ENCODE data around the gene IRX4. TPM values are rescaled to one million over a fixed set of nuclear protein-coding genes. Genes with fewer than 3 reads are reported as not detected.

The IRX4 gene
- total RNA-seq, 1 experiment from 2014 or later = 17.9 TPM

DNA sequence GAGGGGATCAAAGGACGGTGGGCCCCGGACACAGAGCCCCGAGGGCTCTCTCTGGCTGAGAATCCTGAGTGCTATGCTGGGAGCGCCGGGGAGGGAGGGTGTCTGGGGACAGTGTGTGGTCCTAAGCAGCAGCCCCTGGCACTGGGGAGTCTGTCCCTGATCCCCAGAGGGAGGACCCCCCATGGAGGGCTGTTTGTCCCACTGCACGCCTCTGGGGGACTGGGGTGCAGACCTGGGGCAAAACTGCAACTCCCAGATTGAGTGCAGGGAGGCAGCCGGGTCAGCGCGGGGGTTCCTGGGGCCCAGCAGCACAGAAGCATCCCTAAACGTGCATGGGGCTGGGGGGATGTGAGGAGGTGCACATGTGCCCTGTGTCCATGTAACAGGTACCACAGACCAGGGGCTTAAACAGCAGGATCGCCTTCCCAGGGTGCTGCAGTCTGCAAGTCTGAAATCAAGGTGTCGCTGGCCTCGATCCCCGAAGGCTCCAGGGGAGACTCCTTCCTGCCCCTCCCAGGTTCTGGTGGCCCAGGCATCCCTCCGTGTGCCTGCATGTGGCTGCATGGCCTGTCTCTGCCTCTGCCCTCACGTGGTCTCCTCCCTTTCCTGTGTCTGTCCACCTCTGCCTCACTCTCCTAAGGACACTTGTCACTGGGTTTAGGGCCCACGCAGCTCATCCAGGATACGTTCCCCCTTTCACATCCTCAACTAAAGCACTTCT lies 35.9 kb upstream of the IRX4 start:
- no peak for DNase-seq
- H3K36me3 ChIP-seq (replicated peaks; ENCODE audit: control insufficient read depth, insufficient read depth, low read length) = no peaks in the 10 kb centered on the region
- H3K4me3 ChIP-seq (ENCODE audit: insufficient read depth, low read depth, low read length) = no peak overlapping the region
- H3K27me3 ChIP-seq (ENCODE audit: control insufficient read depth, insufficient read depth, low read length) = no peaks in the 10 kb centered on the region

DNA sequence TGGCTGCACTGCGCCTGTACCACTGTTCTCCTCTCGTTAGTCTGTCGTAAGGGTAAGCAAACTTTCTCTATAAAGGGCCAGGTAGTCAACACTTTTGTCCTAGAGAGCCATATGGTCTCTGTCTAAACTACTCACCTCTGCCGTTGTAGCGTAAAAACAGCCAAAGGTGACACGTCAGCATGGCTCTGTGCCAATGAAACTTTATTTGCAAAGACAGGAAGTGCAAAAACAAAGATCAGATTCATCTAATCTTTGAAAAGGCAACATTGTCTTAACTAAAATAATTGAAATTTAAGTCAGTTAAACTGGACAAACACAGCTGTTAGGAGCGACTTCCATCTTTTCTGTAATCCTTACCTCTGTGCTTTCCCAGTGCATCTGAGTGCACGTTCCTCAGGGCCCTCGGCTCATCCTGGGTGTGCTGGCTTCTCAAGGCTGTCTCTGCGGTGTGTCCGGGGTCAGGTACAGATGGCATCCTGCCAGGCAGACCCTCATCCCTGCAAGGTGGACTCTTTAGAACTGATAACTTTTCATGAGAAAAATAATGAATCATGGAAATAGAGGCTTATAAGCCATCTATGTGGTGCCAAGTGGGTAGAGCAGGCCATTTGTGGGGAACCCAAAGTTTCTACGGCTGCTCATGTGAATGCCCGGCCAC lies 35.2 kb upstream of the IRX4 start:
- Histone ChIP-seq H3K4me3 (ENCODE audit: insufficient read depth, low read depth, low read length) (no peak overlapping the region), H3K27me3 (ENCODE audit: control insufficient read depth, insufficient read depth, low read length) (no peaks in the 10 kb centered on the region), H3K36me3 (replicated peaks; ENCODE audit: control insufficient read depth, insufficient read depth, low read length) (no peaks in the 10 kb centered on the region)
- no peak for DNase-seq

DNA sequence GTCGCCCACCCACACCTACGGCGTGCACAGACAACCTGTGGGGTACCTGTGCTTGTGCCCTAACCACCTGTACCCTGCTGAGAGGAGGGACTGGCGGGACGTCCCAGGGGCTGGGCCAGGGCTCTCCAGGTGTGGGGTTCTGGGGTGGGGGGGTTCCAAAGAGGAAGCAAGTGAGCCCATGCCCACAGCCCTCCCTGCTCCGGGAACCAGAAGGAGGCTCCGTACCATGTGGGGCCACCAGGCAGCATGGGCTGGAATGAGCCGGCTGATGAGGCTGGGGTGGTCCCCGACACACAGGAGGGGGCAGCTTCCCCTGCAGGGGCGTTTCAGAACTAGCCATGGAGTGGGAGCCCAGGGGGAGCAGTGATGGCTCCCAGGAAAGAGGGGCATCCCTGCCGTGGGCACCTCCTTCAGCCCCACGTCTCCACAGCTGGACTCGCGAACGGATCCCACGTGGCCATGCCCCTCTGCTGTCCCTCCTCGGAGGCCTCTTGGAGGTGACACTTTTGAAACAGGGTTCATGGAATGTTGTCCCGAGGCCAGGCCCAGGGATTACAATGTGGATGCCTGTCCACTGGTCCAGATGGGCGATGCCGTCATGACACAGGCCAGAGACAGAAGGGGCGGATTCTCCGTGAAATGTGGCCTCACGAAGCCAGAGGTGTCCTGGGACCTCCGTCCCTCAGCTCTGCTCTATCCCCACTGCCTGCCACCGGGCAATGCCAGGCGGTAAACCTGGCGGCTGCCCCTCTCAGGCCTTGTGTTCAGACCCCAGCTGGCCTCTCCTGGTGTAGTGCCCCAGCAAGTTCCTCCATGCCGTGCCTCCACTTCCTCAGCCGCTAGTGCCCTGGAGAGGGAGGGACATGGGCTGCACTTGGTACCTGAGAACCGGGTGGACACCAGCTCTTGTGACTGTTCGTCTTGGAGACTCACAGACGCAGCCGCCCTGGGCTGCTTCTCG lies 33.6 kb upstream of the IRX4 start:
- Histone ChIP-seq H3K27me3 (ENCODE audit: control insufficient read depth, insufficient read depth, low read length) (no peaks in the 10 kb centered on the region), H3K36me3 (replicated peaks; ENCODE audit: control insufficient read depth, insufficient read depth, low read length) (no peaks in the 10 kb centered on the region), H3K4me3 (ENCODE audit: insufficient read depth, low read depth, low read length) (no peak overlapping the region)
- DNase-seq = no peak

DNA sequence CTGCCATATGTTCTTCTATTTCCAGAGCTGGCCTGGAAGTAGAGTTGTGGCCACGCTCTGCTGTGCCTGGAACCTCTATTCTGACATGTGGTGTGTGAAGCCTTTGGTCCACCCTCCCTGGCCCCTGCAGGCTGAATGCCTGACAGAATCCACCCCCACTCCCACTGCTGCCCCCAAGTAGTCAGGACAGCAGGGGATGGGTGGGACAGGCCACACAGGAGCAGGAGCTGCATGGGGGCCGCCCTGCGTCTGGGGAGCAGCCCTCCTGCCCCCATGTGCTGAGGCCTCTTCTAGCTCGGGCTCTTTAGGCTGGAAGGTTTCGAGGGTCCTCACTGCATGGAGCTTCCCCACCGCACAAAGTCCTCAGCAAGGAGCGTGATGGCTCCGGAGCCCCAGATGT lies 32.6 kb upstream of the IRX4 start:
- H3K27me3 ChIP-seq (ENCODE audit: control insufficient read depth, insufficient read depth, low read length) = no peaks in the 10 kb centered on the region
- DNase-seq = no peak

DNA sequence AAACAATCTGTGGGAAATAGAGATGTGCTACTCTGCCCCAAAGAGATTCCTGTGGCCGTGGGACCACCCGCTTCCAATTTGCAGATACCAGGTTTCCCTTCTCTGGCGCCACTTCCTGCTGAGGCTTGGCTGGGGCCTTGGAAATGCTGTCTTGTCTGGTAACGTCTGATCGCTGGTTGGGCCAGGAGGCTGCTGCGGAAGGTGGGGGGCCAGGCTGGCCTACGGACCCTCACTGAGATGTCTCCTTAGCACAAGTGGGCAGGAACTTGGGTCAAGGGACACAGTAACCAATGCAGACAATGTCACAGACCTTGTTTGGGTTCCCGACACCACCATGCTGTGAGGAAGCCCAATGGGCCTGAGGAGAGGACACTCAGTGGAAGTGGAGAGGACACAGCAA lies 31.7 kb upstream of the IRX4 start:
- Histone ChIP-seq H3K27me3 (ENCODE audit: control insufficient read depth, insufficient read depth, low read length) (no peaks in the 10 kb centered on the region), H3K36me3 (replicated peaks; ENCODE audit: control insufficient read depth, insufficient read depth, low read length) (no peaks in the 10 kb centered on the region), H3K4me3 (ENCODE audit: insufficient read depth, low read depth, low read length) (no peak overlapping the region)
- no peak for DNase-seq

More for the DNA sequence above, 32.6 kb upstream of the IRX4 start:
- H3K4me3 ChIP-seq (ENCODE audit: insufficient read depth, low read depth, low read length) = no peak overlapping the region
- no peaks in the 10 kb centered on the region for H3K36me3 ChIP-seq (replicated peaks; ENCODE audit: control insufficient read depth, insufficient read depth, low read length)

DNA sequence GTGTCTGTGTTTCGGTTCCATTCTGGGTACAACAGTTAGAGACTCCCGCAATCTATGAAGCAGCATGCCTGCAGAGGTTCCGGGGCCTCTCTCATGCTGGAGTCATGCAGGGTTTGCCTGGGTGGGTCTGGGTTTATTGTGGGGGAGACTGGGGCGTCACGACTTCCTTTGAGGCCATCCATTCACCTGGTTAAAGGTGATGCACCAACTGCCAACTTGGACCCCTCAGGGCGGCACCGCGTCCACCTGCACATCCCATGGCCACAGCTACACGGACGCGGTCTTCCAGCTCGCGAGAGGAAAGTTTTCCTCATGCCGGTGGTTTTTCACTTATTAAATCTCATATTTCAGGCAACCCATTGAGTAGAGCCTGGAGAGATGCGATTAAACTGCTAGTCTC lies 30.9 kb upstream of the IRX4 start:
- no peaks in the 10 kb centered on the region for H3K27me3 ChIP-seq (ENCODE audit: control insufficient read depth, insufficient read depth, low read length)
- DNase-seq = no peak
- no peak overlapping the region for H3K4me3 ChIP-seq (ENCODE audit: insufficient read depth, low read depth, low read length)
- no peaks in the 10 kb centered on the region for H3K36me3 ChIP-seq (replicated peaks; ENCODE audit: control insufficient read depth, insufficient read depth, low read length)

DNA sequence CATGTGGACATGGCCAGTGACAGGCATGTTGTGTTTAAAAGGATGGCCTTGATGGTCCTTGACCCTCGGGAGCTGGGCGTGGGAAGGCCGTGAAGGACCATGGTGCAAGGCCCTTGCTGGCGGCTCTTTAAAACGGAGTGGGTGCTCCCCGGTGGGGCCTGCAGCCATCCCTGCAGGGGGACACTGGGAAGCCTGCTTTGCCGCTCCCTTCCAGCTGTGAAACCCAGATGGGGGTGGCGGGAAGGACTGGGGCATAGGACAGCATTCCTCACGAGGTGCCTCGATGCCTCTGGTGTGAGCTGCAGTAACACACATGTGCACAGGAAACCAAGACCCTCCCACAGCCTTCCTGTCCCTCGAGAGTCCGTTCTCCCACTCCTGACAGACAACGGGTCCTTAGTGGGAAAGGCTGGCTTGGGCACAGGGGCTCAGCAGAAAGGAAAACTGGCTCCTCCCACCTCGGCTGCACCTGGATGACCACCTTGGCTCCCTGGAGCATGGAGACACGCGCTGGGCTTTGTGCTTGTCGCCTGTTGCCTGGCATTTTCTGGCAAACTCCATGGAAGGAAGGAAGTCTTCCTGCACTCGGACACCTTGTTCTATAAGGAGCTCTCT lies 30.3 kb upstream of the IRX4 start:
- Histone ChIP-seq H3K36me3 (replicated peaks; ENCODE audit: control insufficient read depth, insufficient read depth, low read length) (no peaks in the 10 kb centered on the region), H3K4me3 (ENCODE audit: insufficient read depth, low read depth, low read length) (no peak overlapping the region), H3K27me3 (ENCODE audit: control insufficient read depth, insufficient read depth, low read length) (no peaks in the 10 kb centered on the region)
- no peak for DNase-seq

DNA sequence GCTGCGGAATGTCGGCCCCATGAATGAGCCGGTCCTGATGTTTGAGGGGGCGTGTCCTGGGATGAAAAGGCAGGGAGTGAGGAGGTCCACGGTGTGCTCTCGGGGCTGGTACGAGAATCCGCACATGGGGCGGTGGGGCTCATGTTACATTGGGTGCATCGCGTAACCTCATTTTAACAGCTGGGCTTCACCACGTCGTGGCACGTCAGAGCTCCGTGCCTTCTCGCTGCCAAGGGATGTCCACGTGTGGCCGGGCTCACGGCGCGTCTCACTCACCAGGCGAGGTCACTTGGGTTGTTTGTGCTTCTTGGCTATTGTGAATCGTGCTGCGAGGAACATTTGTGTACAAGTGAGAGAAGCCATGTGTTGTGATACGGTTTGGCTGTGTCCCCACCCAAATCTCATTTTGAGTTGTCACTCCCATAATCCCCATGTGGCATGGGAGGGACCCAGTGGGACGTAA lies 29.1 kb upstream of the IRX4 start:
- DNase-seq = no peak
- H3K36me3 ChIP-seq (replicated peaks; ENCODE audit: control insufficient read depth, insufficient read depth, low read length) = no peaks in the 10 kb centered on the region
- H3K27me3 ChIP-seq (ENCODE audit: control insufficient read depth, insufficient read depth, low read length) = no peaks in the 10 kb centered on the region

DNA sequence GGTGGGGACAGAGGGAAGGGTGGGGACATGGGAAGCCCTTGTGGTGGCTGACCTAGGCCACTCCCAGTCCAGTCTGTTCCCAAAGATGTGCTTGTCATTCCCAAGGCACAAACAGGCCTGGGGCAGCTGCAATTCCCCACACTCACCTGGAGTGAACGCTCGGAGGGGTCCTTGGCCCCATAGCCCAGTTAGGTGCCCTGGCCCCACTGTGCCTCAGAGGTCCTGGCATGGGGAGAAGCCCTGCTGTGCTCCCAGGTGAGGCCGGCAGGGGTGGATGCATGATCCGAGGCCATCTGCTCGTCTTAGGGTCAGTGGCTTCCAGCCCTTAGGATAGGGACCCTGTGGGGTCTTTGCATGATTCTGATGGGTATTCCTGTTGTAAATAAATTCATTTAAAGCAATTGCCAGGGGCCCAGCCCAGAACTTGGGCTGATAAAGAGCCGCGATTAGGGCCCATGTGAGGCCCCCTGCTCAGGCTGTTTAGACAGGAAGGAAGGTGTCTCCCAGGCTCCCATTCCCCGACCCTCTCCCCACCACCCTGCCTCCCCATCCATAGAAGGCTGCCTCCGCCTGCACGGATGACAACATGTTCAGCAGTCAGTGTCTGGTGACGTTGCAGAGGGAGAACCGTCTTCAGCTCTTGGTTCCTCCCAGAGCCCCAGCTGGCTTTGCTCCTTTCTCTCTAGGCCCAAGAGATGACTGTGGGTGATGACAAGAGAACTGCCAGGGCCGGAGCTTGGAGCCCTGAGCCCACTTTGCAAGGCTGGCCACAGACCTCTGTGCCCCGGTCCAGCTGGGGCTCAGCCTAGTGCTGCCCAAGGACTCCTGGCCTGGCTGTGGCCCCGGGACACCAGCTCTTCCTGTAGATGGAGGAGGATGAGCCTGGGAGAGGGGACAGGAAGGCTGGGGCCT lies 28.4 kb upstream of the IRX4 start:
- Histone ChIP-seq H3K4me3 (ENCODE audit: insufficient read depth, low read depth, low read length) (no peak overlapping the region), H3K27me3 (ENCODE audit: control insufficient read depth, insufficient read depth, low read length) (no peaks in the 10 kb centered on the region), H3K36me3 (replicated peaks; ENCODE audit: control insufficient read depth, insufficient read depth, low read length) (no peaks in the 10 kb centered on the region)
- DNase-seq = no peak

More for the DNA sequence above, 29.1 kb upstream of the IRX4 start:
- H3K4me3 ChIP-seq (ENCODE audit: insufficient read depth, low read depth, low read length) = no peak overlapping the region

DNA sequence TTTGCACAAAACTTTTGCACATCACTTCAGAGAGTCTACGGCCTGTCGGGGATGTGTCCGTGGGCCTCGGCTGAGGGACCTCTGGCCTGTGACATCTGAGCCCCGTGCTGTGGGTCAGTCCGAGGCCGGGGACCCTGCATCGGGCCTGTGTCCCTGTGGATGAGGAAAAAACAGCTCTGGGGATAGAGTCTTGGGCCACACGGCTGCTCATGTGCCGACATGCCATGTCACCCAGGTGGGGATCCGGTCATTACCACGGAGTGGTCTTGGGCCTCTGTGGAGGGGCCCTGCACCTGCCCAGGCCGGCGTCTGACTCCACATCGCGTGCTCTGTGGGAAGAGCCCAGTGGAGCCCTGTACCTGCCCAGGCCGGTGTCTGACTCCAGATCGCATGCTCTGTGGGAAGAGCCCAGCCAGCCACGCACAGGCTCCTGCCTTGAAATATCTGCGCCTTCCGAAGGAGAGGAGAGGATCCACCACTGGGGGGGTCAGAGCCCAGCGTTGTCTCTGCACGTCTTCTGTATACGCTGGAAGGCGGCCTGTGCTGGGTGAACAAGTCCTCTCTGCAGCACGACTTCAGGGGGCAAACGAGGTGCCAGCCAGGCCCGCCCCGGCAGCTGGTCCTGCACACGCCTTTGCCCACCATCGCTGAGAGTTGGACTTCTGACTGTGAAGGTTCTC lies 27.5 kb upstream of the IRX4 start:
- no peak overlapping the region for H3K4me3 ChIP-seq (ENCODE audit: insufficient read depth, low read depth, low read length)
- no peaks in the 10 kb centered on the region for H3K36me3 ChIP-seq (replicated peaks; ENCODE audit: control insufficient read depth, insufficient read depth, low read length)
- H3K27me3 ChIP-seq (ENCODE audit: control insufficient read depth, insufficient read depth, low read length) = no peaks in the 10 kb centered on the region
- DNase-seq = no peak

DNA sequence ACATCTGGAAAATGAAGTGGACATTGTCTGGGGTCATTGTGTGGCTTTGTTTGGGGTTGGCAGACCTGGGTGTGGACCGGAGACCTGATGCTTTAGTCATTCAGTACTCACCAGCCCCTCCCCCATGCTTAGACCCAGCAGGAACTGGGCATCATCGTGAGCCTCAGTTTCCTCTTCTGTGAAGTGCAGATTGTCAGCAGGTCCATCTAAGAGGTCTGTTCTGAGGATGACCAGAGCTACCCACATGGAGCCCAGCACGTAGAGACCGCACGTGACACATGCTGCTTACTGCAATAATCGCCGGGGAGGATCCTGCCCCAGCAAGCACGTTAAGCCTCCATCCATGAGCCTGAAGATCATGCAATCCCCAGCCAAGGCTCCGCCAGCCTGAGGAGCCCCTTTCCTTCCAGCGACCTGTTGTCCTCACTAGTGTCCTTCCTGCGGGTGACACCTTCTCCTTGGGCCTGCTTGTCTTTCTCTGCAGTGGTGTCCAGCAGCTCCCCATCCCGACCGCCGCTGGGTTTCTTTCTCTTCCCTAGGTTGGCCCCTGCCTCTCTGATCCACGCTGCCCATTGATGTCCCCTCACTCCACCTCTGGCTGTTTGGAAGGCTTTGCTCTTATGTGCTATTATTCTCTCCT lies 26.7 kb upstream of the IRX4 start:
- DNase-seq = no peak
- no peaks in the 10 kb centered on the region for H3K36me3 ChIP-seq (replicated peaks; ENCODE audit: control insufficient read depth, insufficient read depth, low read length)
- H3K27me3 ChIP-seq (ENCODE audit: control insufficient read depth, insufficient read depth, low read length) = no peaks in the 10 kb centered on the region
- no peak overlapping the region for H3K4me3 ChIP-seq (ENCODE audit: insufficient read depth, low read depth, low read length)

DNA sequence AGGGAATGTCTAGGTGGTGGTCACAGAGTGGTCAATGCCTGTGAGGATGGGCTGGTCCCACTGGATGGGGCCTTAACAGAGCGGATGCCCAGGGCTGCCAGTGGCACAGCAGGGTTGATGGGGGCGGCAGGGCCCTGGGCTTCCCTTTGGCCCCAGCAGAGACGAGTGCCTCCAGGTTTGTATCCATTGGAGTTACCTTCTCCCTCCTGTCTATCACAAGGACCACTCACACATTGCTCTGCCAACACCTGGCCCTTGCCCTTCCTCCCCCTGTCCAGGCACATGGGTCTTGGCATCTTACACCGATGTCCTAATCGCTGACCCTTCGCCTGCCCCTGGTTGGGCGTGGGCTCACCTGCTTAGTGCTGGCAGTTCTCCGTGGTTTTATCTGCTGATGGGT lies 26.2 kb upstream of the IRX4 start:
- Histone ChIP-seq H3K4me3 (ENCODE audit: insufficient read depth, low read depth, low read length) (no peak overlapping the region), H3K36me3 (replicated peaks; ENCODE audit: control insufficient read depth, insufficient read depth, low read length) (no peaks in the 10 kb centered on the region), H3K27me3 (ENCODE audit: control insufficient read depth, insufficient read depth, low read length) (no peaks in the 10 kb centered on the region)
- DNase-seq = no peak

DNA sequence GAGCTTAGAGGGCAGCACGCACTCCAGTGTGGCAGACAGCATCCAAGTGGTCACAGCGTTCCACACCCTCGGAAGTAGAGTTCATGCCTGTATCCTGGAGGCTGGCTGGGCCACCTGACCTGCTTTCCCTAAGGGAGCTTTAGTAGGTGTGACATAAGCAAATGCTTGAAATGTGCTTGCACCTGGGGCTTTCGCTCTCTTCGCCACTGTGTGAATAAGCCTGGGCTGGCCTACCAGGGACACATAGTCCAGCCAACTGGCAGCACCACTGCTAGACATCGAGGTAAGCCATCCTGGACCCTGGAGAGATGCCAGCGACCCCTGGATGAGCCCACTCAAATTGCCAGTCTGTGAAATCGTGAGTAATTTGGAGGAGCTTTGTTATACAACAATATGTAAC lies 24.9 kb upstream of the IRX4 start:
- no peak for DNase-seq
- H3K27me3 ChIP-seq (ENCODE audit: control insufficient read depth, insufficient read depth, low read length) = no peaks in the 10 kb centered on the region

More for the DNA sequence above, 24.9 kb upstream of the IRX4 start:
- Histone ChIP-seq H3K4me3 (ENCODE audit: insufficient read depth, low read depth, low read length) (no peak overlapping the region), H3K36me3 (replicated peaks; ENCODE audit: control insufficient read depth, insufficient read depth, low read length) (no peaks in the 10 kb centered on the region)

All from H7 (cell line).